Activated effector memory CD4-positive, alpha-beta T cell treated with anti-CD3 and anti-CD28 coated beads, Interleukin-2, amount 50 U/mL, for 16 hours (primary cell): ENCODE measurements around the gene DTWD2.
"Not testable (repeated sequence)": the region's sequence is repeated elsewhere in the genome, so short reads cannot be mapped to it uniquely, and the experiment has no call there.

Experiments
- DNase-seq: peaks from one replicate; pipeline ENCODE4 v3.0.0-alpha.2; 2020

The DTWD2 gene

DNA sequence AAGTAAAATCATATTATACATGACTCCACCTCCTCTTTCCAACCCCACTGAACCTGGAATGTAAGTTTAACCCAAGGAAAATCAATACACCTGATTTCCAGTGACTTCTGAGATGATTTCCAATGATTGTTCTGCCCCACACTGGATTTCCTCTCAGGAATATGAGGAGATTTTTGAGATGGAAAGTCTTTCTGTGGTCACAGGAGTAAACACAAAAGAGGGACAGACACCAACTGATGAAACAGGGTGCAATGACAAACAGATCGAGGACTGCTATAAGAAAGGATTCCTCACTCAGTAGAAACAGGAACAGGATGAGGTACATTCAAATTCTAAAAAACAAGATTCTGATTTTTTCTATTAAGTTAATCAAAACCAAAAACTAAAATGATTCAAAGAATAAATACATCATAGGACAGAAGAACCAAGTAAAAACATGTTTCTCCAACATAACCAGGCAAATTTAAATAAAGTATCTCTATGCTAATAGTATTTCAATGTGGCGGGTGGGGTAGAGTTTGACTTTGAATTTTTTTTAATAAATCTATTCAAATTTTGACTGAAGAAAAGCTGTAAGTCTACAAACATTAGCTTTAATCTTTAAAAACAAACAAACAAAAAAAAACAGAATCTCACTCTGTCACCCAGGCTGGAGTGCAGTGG, 42.1 kb downstream of the DTWD2 start:
- no peak for DNase-seq

DNA sequence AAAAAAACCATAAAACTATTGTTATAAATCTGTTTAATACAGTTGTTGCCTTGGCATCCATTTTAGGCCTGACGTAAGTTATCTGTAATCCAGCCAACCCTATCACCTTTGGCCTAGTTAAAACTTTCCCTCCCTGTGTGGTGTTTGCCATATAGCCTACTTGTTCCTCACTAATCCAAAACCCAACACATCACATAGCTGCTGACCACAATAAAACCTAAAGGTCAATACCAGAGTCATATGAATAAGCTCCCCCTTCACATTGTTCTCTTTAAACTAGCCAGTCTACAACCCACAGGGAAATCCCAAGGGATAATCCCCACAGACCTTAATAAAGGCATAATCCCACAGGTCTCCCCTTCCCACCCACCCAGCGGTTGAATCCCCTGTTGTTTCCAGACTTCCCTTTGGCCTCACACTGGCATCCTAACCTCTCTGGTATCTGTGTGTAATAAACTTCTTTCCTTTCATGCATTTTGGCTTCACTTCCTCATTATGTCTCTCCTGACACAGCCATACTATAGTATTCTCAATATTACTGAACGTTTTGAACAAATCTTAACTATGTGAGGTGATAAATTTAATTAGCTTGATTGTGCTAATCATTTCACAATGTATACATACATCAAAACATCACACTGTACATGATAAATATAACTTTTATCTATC, 50.8 kb downstream of the DTWD2 start:
- DNase-seq: no peak

DNA sequence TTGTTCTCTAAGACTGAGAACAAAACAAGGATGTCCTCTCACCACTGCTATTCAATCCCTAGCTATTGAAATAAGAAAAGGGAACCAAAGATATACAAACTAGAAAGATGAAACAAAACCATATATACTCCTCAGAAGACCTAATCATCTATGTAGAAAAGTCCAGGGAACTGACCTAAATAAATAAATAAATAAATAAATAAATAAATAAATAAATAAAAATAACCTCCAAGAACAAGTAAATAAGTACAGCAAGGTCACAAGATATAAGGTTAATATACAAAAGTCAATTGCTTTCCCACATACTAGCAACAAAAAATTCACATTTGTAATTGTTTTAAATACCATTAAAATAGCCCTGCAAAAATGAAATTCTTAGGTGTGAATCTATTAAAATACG, 54.6 kb downstream of the DTWD2 start:
- DNase-seq: no peak

DNA sequence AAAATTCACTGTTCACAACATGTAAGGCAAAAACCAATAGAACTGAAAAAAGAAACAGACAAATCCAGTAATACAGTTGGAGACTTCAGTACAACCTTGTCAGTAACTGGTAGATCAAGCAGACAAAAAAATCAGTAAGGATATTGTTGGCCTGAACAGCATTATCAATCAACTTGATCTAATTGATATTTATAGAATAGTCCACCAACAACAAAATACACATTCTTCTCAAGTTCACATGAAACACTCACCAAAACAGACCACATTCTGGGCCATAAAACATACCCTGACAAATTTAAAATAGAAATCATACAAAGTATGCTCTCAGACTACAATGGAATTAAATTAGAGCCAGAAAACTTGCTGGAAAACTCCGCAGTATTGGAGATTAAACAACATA, 56.8 kb downstream of the DTWD2 start:
- no peak for DNase-seq

- DNase-seq: no peak
These were observed 64.3 kb downstream of the DTWD2 start for GRCh38 chr5:118924006-118924389.

DNA sequence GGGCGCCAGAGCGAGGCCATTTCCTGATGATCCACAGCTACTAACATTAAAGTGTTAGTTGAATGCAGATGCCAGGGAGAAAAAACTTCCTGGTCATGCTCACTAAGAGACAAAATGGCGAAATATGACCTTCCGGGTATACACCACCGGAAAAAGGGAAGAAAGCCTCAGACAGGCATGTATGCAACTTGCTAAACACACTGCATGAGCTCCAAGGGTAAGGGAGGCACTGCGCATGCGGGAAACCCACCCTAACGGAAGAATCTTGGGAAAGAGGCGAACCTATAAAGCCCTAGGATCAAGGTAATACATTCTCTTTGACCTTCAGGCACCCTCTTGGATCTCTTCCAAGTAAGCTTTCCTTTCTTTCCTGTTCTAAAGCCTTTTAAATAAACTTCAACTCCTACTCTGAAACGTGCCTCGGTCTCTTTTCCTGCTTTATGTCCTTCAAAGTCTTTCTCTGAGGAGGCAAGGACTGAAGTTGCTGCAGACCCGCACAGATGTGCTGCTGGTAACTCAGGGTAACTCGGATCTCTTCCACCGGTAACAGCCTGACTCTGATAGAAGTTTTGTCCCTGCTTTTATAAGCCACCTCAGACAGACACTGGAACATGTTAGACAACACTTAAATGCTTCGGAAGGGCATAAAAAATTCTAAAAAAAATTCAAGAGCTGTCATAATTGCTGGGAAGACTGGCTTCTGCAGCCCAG, 64.9 kb downstream of the DTWD2 start:
- DNase-seq: no peak

DNA sequence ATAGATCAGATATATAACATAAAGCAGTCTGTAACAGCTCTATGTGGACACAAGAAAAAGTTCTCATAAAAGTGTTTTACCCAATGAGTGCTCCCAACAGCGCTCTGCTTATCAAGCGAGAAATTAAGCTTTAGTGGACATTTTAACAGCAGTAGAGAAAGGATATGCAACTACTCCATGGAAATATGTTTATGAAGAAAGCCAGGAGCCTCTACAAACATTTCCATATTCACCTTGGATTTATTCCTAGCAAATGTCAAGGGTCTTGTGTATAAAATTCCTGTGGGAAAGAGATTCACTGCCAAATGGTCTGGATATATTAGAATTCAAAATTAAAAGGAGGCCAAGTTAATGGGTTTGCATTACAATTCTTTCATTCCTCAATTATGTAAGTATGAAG, 66.5 kb downstream of the DTWD2 start:
- no peak for DNase-seq

DNA sequence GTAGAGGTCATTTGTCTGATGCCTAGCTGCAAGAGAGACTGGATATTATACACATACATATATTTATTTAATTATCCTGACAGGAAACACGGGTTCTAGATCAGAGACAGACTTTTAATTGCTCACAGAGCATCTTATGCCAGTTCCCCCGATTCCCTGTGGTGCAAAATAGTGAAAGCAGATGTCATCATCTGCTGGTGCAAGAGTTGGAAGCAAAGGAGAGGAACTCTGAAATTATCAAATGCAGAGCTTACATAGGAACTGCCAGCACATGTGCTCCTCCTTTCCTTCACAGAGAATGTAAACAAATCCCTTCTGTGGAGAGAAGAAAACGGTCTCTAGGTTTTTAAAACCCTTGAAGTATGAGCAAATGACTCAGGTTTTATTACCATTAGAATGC, 69.3 kb downstream of the DTWD2 start:
- DNase-seq: no peak

DNA sequence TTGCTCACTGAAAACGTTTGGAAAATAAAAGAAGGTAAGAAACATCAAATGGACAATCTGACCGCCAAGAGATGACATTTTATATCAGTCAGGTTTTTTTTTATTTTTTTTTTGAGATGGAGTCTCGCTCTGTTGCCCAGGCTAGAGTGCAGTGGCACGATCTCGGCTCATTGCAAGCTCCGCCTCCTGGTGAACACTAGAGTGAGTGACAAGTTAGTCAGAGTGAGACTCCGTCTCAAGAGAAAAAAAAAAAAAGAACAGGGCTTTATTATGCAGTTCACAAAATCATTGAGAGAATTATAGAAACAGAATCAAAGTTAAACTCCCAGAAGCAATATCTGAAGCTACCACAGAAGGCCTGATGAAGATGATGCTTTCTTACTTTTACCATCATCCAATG, 70.1 kb downstream of the DTWD2 start:
- no peak for DNase-seq

- DNase-seq: not testable (repeated sequence)
These were observed 80.8 kb downstream of the DTWD2 start for GRCh38 chr5:118907536-118907935.

- DNase-seq: no peak
These were observed 81.4 kb downstream of the DTWD2 start for GRCh38 chr5:118906947-118907346.

- DNase-seq: no peak
These were observed 83.2 kb downstream of the DTWD2 start for GRCh38 chr5:118905196-118905595.

- DNase-seq: no peak
These were observed 85.5 kb downstream of the DTWD2 start for GRCh38 chr5:118902656-118903438.

DNA sequence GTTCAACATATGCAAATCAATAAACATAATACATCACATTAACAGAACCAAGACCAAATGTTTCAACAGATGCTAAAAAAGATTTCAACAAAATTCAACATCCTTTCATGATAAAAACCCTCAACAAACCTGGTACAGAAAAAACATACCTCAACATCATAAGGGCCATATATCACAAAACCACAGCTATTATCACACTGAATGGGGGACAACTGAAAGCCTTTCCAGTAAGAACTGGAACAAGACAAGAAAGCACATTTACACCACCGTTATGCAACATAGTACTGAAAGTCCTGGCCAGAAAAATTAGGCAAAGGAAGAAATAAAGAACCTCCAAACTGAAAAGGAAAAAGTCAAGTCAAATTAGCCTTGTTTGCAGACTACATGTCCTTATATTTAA, 93.6 kb downstream of the DTWD2 start:
- no peak for DNase-seq

- DNase-seq: no peak
These were observed 97.1 kb downstream of the DTWD2 start for GRCh38 chr5:118891252-118891651.

GRCh38 chr5:118889165-118889564, 99.2 kb downstream of the DTWD2 start:
- no peak for DNase-seq

DNA sequence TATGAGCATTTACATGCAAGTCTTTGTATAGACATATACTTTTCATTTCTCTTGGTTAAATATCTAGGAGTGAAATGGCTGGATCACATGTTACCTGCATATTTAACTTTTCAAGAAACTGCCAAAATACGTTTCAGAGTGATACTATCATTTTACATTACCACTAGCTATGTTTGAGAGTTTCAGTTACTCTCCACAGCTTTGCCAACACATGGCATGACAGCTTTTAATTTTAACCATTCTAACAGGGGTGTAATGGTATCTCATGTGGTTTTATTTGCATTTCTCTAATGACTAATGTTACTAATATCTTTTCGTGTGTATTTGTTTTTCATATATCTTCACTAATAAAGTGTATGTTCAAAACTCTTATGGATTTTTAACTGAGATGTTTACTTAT, 99.8 kb downstream of the DTWD2 start:
- DNase-seq: no peak

DNA sequence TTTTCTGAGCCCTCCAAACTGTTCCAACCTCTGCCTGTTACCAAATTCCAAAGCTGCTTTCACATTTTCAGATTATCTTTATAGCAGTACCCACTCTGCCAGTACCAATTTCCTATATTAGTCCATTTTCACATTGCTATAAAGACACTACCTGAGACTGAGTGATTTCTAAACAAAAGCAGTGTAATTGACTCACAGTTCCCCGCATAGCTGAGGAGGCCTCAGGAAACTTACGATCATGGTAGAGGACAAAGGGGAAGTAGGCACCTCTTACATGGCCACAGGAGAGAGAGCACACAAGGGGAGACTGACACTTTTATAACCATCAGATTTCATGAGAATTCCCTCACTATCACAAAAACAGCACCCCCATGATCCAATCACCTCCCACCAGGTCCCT, 105.0 kb downstream of the DTWD2 start:
- DNase-seq: no peak

DNA sequence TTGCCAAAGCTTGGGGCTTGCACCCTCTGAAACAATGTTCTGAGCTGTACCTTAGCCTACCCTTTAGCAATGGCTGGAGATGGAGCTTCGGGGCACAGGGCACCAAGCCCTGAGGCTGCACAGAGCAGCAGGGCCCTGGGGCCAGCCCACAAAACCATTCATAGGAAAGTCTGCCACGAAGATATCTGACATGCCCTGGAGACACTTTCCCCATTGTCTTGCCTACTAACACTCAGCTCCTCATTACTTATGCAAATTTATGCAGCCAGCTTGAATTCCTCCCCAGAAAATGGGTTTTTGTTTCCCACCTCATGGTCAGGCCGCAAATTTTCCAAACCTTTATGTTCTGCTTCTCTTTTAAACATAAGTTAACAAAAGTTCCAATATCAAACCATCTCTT, 105.7 kb downstream of the DTWD2 start:
- DNase-seq: no peak

- not testable (repeated sequence) for DNase-seq
These were observed 111.5 kb downstream of the DTWD2 start for GRCh38 chr5:118876852-118877251.

DNA sequence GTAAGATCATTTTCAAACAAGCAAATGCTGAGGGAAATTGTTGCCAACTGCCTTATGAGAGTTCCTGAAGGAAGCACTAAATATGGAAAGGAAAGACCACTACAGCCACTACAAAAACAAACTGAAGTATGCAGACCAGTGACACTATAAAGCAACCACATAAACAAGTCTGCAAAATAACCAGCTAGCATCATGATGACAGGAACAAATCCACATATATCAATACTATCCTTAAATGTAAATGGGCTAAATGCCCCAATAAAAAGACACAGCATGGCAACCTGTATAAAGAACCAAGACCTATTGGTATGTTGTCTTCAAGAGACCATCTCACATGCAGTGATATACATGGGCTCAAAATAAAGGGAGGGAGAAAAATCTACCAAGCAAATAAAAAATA, 113.2 kb downstream of the DTWD2 start:
- no peak for DNase-seq

DNA sequence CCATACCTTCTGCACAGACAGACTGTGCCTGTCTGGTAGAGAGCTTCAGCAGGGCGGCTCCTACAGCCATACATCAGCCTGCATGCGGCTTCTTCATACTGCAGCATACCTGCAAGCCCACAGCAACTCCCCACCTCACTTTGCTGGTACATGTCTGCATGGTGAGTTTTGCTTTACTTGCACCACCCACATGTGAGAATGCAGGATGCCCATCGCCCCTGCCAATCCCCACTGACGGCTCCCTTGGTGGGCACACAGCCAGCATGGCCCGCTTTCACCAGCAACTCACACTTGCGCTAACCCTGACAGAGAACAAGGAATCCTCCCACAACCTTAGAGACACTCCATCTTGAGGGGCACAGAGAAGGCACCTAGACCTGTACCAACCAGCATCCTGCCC, 114.9 kb downstream of the DTWD2 start:
- DNase-seq: no peak

DNA sequence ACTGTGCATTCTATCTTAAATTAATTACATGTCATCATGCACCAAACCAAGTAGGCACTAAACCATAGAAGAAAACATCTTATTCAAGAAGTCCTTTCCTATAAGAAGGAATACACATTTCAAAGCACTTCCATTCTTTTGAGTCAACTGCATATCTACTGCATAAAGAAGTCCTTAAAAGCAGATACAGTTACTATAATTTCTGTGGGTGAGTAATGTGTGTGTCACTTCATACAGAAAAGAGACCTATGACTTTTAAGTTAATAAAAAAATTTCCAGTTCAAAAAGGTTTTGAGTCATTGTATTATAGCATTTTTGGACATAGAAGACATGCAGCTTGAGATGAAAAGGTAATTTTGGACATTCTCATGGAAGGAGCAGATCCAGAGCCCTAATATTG, 125.0 kb downstream of the DTWD2 start:
- DNase-seq: no peak

DNA sequence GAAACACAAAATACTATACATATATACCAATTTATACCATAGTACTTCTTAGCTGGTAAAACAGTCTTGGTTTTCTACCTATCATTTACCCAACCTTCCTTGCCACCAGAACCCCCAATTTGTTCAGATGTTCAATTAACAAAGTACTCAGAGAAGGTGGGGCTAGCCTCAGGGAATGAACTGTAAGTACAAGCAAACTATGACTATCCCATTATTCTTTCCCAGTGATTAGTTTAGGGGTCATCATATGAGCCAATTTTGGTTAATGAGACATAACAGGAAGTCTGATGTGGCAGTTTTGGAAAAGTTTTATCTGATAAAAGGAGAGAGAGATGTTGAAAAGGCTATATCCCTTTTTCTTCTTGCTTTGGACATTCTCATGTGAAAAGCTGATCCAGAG, 125.8 kb downstream of the DTWD2 start:
- DNase-seq: no peak
